GM12878 (cell line): ENCODE results near the gene CSNK1A1.

Experiments used
- CEBPB ChIP-seq, 2 experiments: fragments of 150-350 bp in 1 of 2; IDR thresholded peaks; 2 replicates each; pipeline ENCODE4 v1.6.1; 2012 to 2014; ENCODE audit warnings: low read depth in 2 of 2, low read length in 2 of 2, borderline replicate concordance in 1 of 2, inconsistent platforms in 1 of 2
- CTCF ChIP-seq, 3 experiments: IDR thresholded peaks in 2 of 3; conservative IDR thresholded peaks in 1 of 3; 2 replicates each; pipeline ENCODE4 v1.5.1; 2011; ENCODE audit warnings: low read depth in 3 of 3, low read length in 3 of 3, mild to moderate bottlenecking in 3 of 3, control low read depth in 2 of 3, moderate library complexity in 2 of 3, inconsistent platforms in 1 of 3, mixed read lengths in 1 of 3; ENCODE audit not compliant: control insufficient read depth in 2 of 3, insufficient read depth in 1 of 3; ENCODE audit errors: extremely low read depth in 1 of 3
- DPF2 ChIP-seq: fragments of 450-650 bp; IDR thresholded peaks from 2 replicates; pipeline ENCODE4 v1.6.1; 2017; ENCODE audit warnings: mild to moderate bottlenecking
- ELK1 ChIP-seq: IDR thresholded peaks from 2 replicates; pipeline ENCODE4 v1.6.1; 2012; ENCODE audit warnings: low read depth, low read length, improper control_type of control experiment
- GABPA ChIP-seq: IDR thresholded peaks from 2 replicates; pipeline ENCODE4 v1.6.1; 2014; ENCODE audit warnings: antibody characterized with exemption, low read depth, mild to moderate bottlenecking, inconsistent platforms
- MAX ChIP-seq: IDR thresholded peaks from 2 replicates; pipeline ENCODE4 v1.6.1; 2012; ENCODE audit warnings: low read depth, low read length, improper control_type of control experiment
- POLR2A ChIP-seq: IDR thresholded peaks from 2 replicates; pipeline ENCODE4 v1.6.1; 2011; ENCODE audit warnings: low read depth, mild to moderate bottlenecking, low read length
- POLR2AphosphoS2 ChIP-seq: IDR thresholded peaks from 2 replicates; pipeline ENCODE4 v1.6.1; 2011; ENCODE audit warnings: low read depth, mild to moderate bottlenecking, low read length, improper control_type of control experiment, moderate library complexity
- REST ChIP-seq: IDR thresholded peaks from 2 replicates; pipeline ENCODE4 v1.6.1; 2012; ENCODE audit warnings: mild to moderate bottlenecking, low read depth, low read length
- SUPT20H ChIP-seq: IDR thresholded peaks from 2 replicates; pipeline ENCODE4 v1.6.1; 2011; ENCODE audit warnings: low read depth, mild to moderate bottlenecking, low read length, moderate library complexity, borderline replicate concordance; ENCODE audit not compliant: control insufficient read depth
- SUZ12 ChIP-seq: fragments of 200-600 bp; sonication (generic); IDR thresholded peaks from one replicate; pipeline ENCODE4 v1.6.1; 2018; ENCODE audit warnings: antibody characterized with exemption, mild to moderate bottlenecking; ENCODE audit not compliant: unreplicated experiment
- ZBTB11 ChIP-seq: fragments of 450-650 bp; formaldehyde crosslinking; IDR thresholded peaks from 2 replicates; pipeline ENCODE4 v1.5.0; 2022; ENCODE audit warnings: mild to moderate bottlenecking, missing genetic modification characterization
- ZBTB4 ChIP-seq: fragments of 450-650 bp; formaldehyde crosslinking; IDR thresholded peaks from 2 replicates; pipeline ENCODE4 v1.4.0; 2022; ENCODE audit warnings: mild to moderate bottlenecking, moderate library complexity
- ZZZ3 ChIP-seq: IDR thresholded peaks from 2 replicates; pipeline ENCODE4 v1.6.1; 2011; ENCODE audit warnings: low read depth; ENCODE audit not compliant: control insufficient read depth, insufficient read length

- TF ChIP-seq CTCF (IDR thresholded peaks at IDR 0.05 in 2 of 3, conservative IDR thresholded peaks at IDR 0.05 in 1 of 3; ENCODE audit: control insufficient read depth in 2 of 3, extremely low read depth in 1 of 3, insufficient read depth in 1 of 3, low read depth in 3 of 3, low read length in 3 of 3) (peak; percentile 85 to 96 (median 93)), SUPT20H (no peak), ELK1 (0 out of 2 replicates have a peak, but pooled peaks have one; percentile 38), MAX (no peak), REST (no peak), POLR2A (no peak), ZBTB11 (CRISPR knock-in tag) (no peak), ZBTB4 (CRISPR knock-in tag) (no peak), ZZZ3 (no peak), SUZ12 (no peak), CEBPB (IDR thresholded peaks at IDR 0.05; ENCODE audit: borderline replicate concordance in 1 of 2, low read depth in 2 of 2, low read length in 2 of 2) (no peak), POLR2AphosphoS2 (no peak), DPF2 (no peak), GABPA (no peak)
Measured at GRCh38 chr5:149442563-149443182, 108.6 kb downstream of the CSNK1A1 start.
